GM10847 (cell line): ENCODE measurements around the gene MXD1.

Experiments used
- POLR2A ChIP-seq: IDR thresholded peaks from 2 replicates; pipeline ENCODE4 v1.6.1; 2011; ENCODE audit not compliant: insufficient read length; ENCODE audit errors: extremely low read depth

The MXD1 gene

GRCh38 chr2:69960821-69961220 lies 45.9 kb downstream of the MXD1 start:
- no peak for TF ChIP-seq POLR2A

GRCh38 chr2:69961496-69961895 lies 46.6 kb downstream of the MXD1 start, which contains the start of gene ASPRV1:
Gene ASPRV1, minus strand, starts transcription at chr2:69961631. Its CDS starts 195 bp downstream, at chr2:69961436.
- no peak for TF ChIP-seq POLR2A

- TF ChIP-seq POLR2A = no peak
Observed at GRCh38 chr2:69962986-69963730, 48.2 kb downstream of the MXD1 start.

- TF ChIP-seq POLR2A = no peak
Observed at GRCh38 chr2:69964353-69964841, 49.5 kb downstream of the MXD1 start.

GRCh38 chr2:69965756-69966445 lies 51.0 kb downstream of the MXD1 start:
- no peak for TF ChIP-seq POLR2A

- TF ChIP-seq POLR2A = no peak
Observed at GRCh38 chr2:69966496-69966895, 51.6 kb downstream of the MXD1 start.

GRCh38 chr2:69968609-69969008 lies 53.7 kb downstream of the MXD1 start:
- TF ChIP-seq POLR2A = no peak

GRCh38 chr2:69969126-69969983 lies 54.4 kb downstream of the MXD1 start:
- no peak for TF ChIP-seq POLR2A

- TF ChIP-seq POLR2A = no peak
Observed at GRCh38 chr2:69969991-69970390, 55.1 kb downstream of the MXD1 start.

GRCh38 chr2:69972822-69973221 lies 57.9 kb downstream of the MXD1 start:
- no peak for TF ChIP-seq POLR2A

GRCh38 chr2:69973335-69973735 lies 58.4 kb downstream of the MXD1 start:
- no peak for TF ChIP-seq POLR2A

- no peak for TF ChIP-seq POLR2A
Observed at GRCh38 chr2:69975136-69975852, 60.4 kb downstream of the MXD1 start.

GRCh38 chr2:69975853-69976462 lies 61.0 kb downstream of the MXD1 start:
- TF ChIP-seq POLR2A = no peak

GRCh38 chr2:69977186-69977585 lies 62.3 kb downstream of the MXD1 start:
- no peak for TF ChIP-seq POLR2A
